ENCODE results near the gene NAV3. TPM values are rescaled to one million over a fixed set of nuclear protein-coding genes. Genes with fewer than 3 reads are reported as not detected.
A peak's percentile ranks its signal among the peaks of the same experiment; 100 is the strongest.

NAV3 gene
- total RNA-seq, 1 donor from 2014 or later = 17.0 TPM

GRCh38 chr12:78194448-78194847 lies 363.8 kb downstream of the NAV3 start:
- H3K27me3 ChIP-seq (ENCODE audit: control insufficient read depth, insufficient read depth, low read length) = no peaks in the 10 kb centered on the region
- H3K4me3 ChIP-seq (ENCODE audit: low read depth, low read length) = no peak overlapping the region
- peak; percentile 23 for DNase-seq (ENCODE audit: low read depth)
- no peaks in the 10 kb centered on the region for H3K36me3 ChIP-seq (ENCODE audit: control insufficient read depth, insufficient read depth, low read length)
- TF ChIP-seq CTCF (IDR thresholded peaks at IDR 0.05; ENCODE audit: insufficient read depth, low read length, poor library complexity, severe bottlenecking) = no peak

GRCh38 chr12:78198896-78199295 lies 368.2 kb downstream of the NAV3 start:
- Histone ChIP-seq H3K36me3 (ENCODE audit: control insufficient read depth, insufficient read depth, low read length) (no peaks in the 10 kb centered on the region), H3K27me3 (ENCODE audit: control insufficient read depth, insufficient read depth, low read length) (no peaks in the 10 kb centered on the region), H3K4me3 (ENCODE audit: low read depth, low read length) (no peak overlapping the region)
- no peak for TF ChIP-seq CTCF (IDR thresholded peaks at IDR 0.05; ENCODE audit: insufficient read depth, low read length, poor library complexity, severe bottlenecking)
- DNase-seq (ENCODE audit: low read depth) = no peak

GRCh38 chr12:78199926-78200325 lies 369.2 kb downstream of the NAV3 start:
- Histone ChIP-seq H3K27me3 (ENCODE audit: control insufficient read depth, insufficient read depth, low read length) (no peaks in the 10 kb centered on the region), H3K36me3 (ENCODE audit: control insufficient read depth, insufficient read depth, low read length) (no peaks in the 10 kb centered on the region), H3K4me3 (ENCODE audit: low read depth, low read length) (no peak overlapping the region)
- no peak for DNase-seq (ENCODE audit: low read depth)
- no peak for TF ChIP-seq CTCF (IDR thresholded peaks at IDR 0.05; ENCODE audit: insufficient read depth, low read length, poor library complexity, severe bottlenecking)

GRCh38 chr12:78204926-78205325 lies 374.2 kb downstream of the NAV3 start:
- no peak for TF ChIP-seq CTCF (IDR thresholded peaks at IDR 0.05; ENCODE audit: insufficient read depth, low read length, poor library complexity, severe bottlenecking)
- H3K36me3 ChIP-seq (ENCODE audit: control insufficient read depth, insufficient read depth, low read length) = no peaks in the 10 kb centered on the region
- H3K4me3 ChIP-seq (ENCODE audit: low read depth, low read length) = no peak overlapping the region
- no peaks in the 10 kb centered on the region for H3K27me3 ChIP-seq (ENCODE audit: control insufficient read depth, insufficient read depth, low read length)
- DNase-seq (ENCODE audit: low read depth) = no peak

GRCh38 chr12:78208092-78208491 lies 377.4 kb downstream of the NAV3 start:
- peak; percentile 63 for DNase-seq (ENCODE audit: low read depth)
- H3K27me3 ChIP-seq (ENCODE audit: control insufficient read depth, insufficient read depth, low read length) = no peaks in the 10 kb centered on the region
- H3K36me3 ChIP-seq (ENCODE audit: control insufficient read depth, insufficient read depth, low read length) = no peaks in the 10 kb centered on the region
- no peak for TF ChIP-seq CTCF (IDR thresholded peaks at IDR 0.05; ENCODE audit: insufficient read depth, low read length, poor library complexity, severe bottlenecking)
- no peak overlapping the region for H3K4me3 ChIP-seq (ENCODE audit: low read depth, low read length)

GRCh38 chr12:78209846-78210505 lies 379.3 kb downstream of the NAV3 start:
- no peak overlapping the region for H3K4me3 ChIP-seq (ENCODE audit: low read depth, low read length)
- DNase-seq (ENCODE audit: low read depth) = no peak
- no peak for TF ChIP-seq CTCF (IDR thresholded peaks at IDR 0.05; ENCODE audit: insufficient read depth, low read length, poor library complexity, severe bottlenecking)
- H3K27me3 ChIP-seq (ENCODE audit: control insufficient read depth, insufficient read depth, low read length) = no peaks in the 10 kb centered on the region
- H3K36me3 ChIP-seq (ENCODE audit: control insufficient read depth, insufficient read depth, low read length) = no peaks in the 10 kb centered on the region

Measured in kidney epithelial cell (primary cell).